Vagina (tissue), 2 donors: ENCODE results near the gene FHIT. TPM values are rescaled to one million over a fixed set of nuclear protein-coding genes. Genes with fewer than 3 reads are reported as not detected.

Source experiments
- DNase-seq, 2 donors: peaks; one replicate each; pipeline ENCODE4 v3.0.0-alpha.2; 2017; ENCODE audit errors: extremely low spot score in 2 of 2
- H3K27ac ChIP-seq: fragments of 200-600 bp; sonication (generic); one replicate; pipeline ENCODE4 v1.5.1; 2019
- H3K27me3 ChIP-seq: fragments of 200-600 bp; sonication (generic); one replicate; pipeline ENCODE4 v1.5.1; 2019
- H3K36me3 ChIP-seq, 2 donors: fragments of 200-600 bp; sonication (generic); one replicate each; pipeline ENCODE4 v1.5.1; 2017 to 2019
- H3K4me1 ChIP-seq: fragments of 200-600 bp; sonication (generic); one replicate; pipeline ENCODE4 v1.5.1; 2019
- H3K4me3 ChIP-seq, 2 donors: fragments of 200-600 bp; sonication (generic); 1 replicate in 1 of 2; 2 replicates in 1 of 2; pipeline ENCODE4 v1.5.1; 2016 to 2019
- H3K9me3 ChIP-seq: fragments of 200-600 bp; sonication (generic); one replicate; pipeline ENCODE4 v1.5.1; 2019
- POLR2A ChIP-seq, 2 donors: fragments of 450-650 bp; IDR thresholded peaks; one replicate each; pipeline ENCODE4 v1.6.1; 2017; ENCODE audit warnings: antibody characterized with exemption in 2 of 2, mild to moderate bottlenecking in 2 of 2, moderate library complexity in 2 of 2
- POLR2AphosphoS5 ChIP-seq, 2 donors: sonication (generic); formaldehyde crosslinking; IDR thresholded peaks; one replicate each; pipeline ENCODE4 v1.9.0; 2017; ENCODE audit warnings: antibody characterized with exemption in 2 of 2, mild to moderate bottlenecking in 2 of 2, low read depth in 1 of 2; ENCODE audit not compliant: insufficient read depth in 1 of 2
- intact Hi-C: fragments of 100-400 bp; cut with DNase I; formaldehyde crosslinking; loops from one replicate; pipeline ENCODE4 v1.15.1; 2023
- total RNA-seq: library from RNA; depleted of rRNA; stranded (reverse); fragments of >200 nt; gene quantifications from one replicate; pipeline ENCODE4 v1.2.3, GENCODE V29; 2016
- TF ChIP-seq, protein P1 (sequence below), 3 experiments: fragments of 450-650 bp in 2 of 3; fragments of 200-600 bp in 1 of 3; sonication (generic) in 1 of 3; IDR thresholded peaks; one replicate each; pipeline ENCODE4 v1.5.1; 2017 to 2019; ENCODE audit warnings: antibody characterized with exemption in 3 of 3, mild to moderate bottlenecking in 2 of 3, moderate library complexity in 2 of 3

The FHIT gene
- total RNA-seq, 1 donor from 2014 or later = 7.9 TPM

DNA sequence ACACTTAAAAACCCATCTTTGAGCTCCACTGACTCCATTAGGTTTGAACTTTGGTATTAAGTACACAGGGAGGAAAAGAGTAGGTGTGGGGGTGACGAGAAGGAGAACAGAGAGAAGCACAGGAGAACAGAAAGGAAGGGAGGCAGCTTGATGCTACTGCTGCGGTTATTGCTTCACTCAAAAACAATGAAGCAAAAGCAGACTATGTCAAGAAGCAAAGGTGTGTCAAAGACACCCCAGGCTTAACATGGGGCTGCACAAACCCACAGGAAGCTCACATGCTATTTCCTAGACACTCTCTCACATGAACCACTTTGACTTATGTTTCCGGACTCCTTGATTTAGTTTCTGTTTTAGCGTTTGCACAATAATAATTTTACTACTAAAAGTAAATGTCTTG is 1240.5 kb downstream of the FHIT start:
- no peak for DNase-seq
- peaks cover 9% of the 10 kb centered on the region for H3K4me1 ChIP-seq

DNA sequence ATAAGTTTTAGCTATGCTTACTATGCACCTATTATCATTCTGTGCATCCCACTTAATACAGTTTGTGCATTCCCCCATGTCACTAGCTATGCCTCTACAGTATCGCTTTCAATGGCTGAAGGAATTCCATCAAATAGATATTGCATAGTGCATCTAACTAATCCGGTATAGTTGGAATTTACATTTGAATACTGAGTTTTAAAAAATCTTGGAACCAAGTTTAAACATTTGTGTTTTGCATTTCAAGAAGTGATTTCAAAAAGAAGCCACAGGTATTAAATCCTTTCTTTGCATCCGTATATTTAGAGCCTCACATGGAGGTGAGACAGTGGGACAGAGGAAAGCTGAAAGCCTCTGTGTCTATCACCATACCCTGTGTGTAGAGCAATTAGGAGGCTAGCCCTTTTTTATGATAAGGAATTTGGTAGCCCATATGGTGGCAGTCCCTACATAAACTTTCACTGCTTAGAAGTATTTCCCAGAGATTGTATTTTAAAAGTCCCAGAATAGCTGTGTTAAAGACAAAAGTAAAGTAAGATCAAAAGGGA is 1241.2 kb downstream of the FHIT start:
- Histone ChIP-seq H3K9me3 (no peaks in the 10 kb centered on the region), H3K36me3 (no peaks in the 10 kb centered on the region), H3K4me3 (no peak overlapping the region), H3K4me1 (peaks cover 9% of the 10 kb centered on the region), H3K27ac (no peak overlapping the region), H3K27me3 (no peaks in the 10 kb centered on the region)
- TF ChIP-seq, protein P1, sequence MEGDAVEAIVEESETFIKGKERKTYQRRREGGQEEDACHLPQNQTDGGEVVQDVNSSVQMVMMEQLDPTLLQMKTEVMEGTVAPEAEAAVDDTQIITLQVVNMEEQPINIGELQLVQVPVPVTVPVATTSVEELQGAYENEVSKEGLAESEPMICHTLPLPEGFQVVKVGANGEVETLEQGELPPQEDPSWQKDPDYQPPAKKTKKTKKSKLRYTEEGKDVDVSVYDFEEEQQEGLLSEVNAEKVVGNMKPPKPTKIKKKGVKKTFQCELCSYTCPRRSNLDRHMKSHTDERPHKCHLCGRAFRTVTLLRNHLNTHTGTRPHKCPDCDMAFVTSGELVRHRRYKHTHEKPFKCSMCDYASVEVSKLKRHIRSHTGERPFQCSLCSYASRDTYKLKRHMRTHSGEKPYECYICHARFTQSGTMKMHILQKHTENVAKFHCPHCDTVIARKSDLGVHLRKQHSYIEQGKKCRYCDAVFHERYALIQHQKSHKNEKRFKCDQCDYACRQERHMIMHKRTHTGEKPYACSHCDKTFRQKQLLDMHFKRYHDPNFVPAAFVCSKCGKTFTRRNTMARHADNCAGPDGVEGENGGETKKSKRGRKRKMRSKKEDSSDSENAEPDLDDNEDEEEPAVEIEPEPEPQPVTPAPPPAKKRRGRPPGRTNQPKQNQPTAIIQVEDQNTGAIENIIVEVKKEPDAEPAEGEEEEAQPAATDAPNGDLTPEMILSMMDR (IDR thresholded peaks at IDR 0.05) = no peak
- TF ChIP-seq POLR2AphosphoS5 (IDR thresholded peaks at IDR 0.05; ENCODE audit: insufficient read depth in 1 of 2, low read depth in 1 of 2) = no peak
- TF ChIP-seq POLR2A (IDR thresholded peaks at IDR 0.05) = no peak
- intact Hi-C loops = no loop called here
- no peak for DNase-seq

More for the DNA sequence above, 1240.5 kb downstream of the FHIT start:
- Histone ChIP-seq H3K36me3 (no peaks in the 10 kb centered on the region), H3K27ac (no peak overlapping the region), H3K27me3 (no peaks in the 10 kb centered on the region), H3K4me3 (peak overlapping the region in 1 of 2 donors; percentile 2), H3K9me3 (no peaks in the 10 kb centered on the region)
- intact Hi-C loops = no loop called here
- TF ChIP-seq, protein P1 (IDR thresholded peaks at IDR 0.05) = no peak
- TF ChIP-seq POLR2A (IDR thresholded peaks at IDR 0.05) = no peak
- no peak for TF ChIP-seq POLR2AphosphoS5 (IDR thresholded peaks at IDR 0.05; ENCODE audit: insufficient read depth in 1 of 2, low read depth in 1 of 2)

DNA sequence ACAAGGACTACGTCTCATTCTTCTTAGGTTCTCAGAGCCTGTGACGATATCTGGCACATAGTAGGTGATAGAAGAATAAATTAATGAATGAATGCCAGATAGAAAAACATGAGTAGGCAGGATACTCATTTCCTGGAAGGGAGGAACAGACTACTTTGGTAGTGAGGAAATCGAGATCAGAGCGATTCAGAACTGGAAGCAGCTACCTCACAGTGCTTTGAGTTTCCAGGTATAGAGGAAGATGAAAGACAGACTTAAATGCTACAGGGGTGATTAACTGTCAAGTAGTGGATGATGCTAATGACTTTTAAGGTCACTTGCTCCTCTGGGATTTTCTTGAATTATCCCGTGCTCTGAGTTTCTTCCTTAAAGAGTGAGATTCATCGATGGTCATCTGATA is 1249.9 kb downstream of the FHIT start:
- TF ChIP-seq, protein P1 (IDR thresholded peaks at IDR 0.05) = no peak
- TF ChIP-seq POLR2AphosphoS5 (IDR thresholded peaks at IDR 0.05; ENCODE audit: insufficient read depth in 1 of 2, low read depth in 1 of 2) = no peak
- no peak for TF ChIP-seq POLR2A (IDR thresholded peaks at IDR 0.05)
- Histone ChIP-seq H3K36me3 (no peaks in the 10 kb centered on the region), H3K4me1 (no peaks in the 10 kb centered on the region), H3K9me3 (no peaks in the 10 kb centered on the region), H3K27me3 (no peaks in the 10 kb centered on the region), H3K27ac (no peak overlapping the region), H3K4me3 (no peak overlapping the region)
- no peak for DNase-seq
- intact Hi-C loops = no loop called here

DNA sequence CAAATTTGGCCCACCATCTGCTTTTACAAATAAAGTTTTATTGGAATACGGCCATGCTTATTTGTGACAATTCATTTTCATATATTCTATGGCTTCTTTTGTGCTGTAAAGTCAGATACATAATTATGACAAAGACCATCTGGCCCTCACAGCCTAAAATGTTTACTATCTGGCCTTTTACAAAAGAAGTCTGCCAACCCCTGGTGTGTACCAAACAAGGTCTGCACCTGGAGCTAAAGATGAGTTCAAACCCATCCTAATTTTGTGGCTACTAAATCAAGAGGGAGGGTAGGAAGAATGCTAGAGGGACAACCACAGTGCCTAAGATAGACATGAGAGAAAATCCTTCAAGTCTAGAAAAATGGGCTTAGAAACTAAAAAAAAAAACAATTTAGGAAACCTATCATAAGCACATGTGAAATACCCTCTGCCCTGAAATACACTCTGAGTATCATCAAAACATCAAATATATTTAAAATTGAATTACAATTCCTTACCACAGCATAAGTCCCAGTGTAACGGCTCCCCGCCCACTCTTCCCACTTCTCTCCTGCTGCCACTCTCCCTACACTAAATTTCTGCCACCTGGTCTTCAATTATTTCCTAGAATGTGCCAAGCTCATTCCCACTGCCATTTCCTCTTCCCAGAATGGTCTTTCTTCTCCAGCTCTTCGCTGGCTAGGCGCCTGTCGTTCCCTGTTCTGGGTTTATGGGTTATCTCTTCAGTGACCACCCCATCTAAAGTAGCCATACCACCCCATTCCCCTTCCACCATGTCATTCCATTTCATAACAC is 1250.7 kb downstream of the FHIT start:
- Histone ChIP-seq H3K27me3 (no peaks in the 10 kb centered on the region), H3K9me3 (no peaks in the 10 kb centered on the region), H3K4me1 (no peaks in the 10 kb centered on the region), H3K36me3 (no peaks in the 10 kb centered on the region), H3K27ac (no peak overlapping the region), H3K4me3 (no peak overlapping the region)
- intact Hi-C loops = no loop called here
- no peak for DNase-seq
- TF ChIP-seq POLR2AphosphoS5 (IDR thresholded peaks at IDR 0.05; ENCODE audit: insufficient read depth in 1 of 2, low read depth in 1 of 2) (no peak), POLR2A (IDR thresholded peaks at IDR 0.05) (no peak)
- TF ChIP-seq, protein P1 (IDR thresholded peaks at IDR 0.05) = no peak

DNA sequence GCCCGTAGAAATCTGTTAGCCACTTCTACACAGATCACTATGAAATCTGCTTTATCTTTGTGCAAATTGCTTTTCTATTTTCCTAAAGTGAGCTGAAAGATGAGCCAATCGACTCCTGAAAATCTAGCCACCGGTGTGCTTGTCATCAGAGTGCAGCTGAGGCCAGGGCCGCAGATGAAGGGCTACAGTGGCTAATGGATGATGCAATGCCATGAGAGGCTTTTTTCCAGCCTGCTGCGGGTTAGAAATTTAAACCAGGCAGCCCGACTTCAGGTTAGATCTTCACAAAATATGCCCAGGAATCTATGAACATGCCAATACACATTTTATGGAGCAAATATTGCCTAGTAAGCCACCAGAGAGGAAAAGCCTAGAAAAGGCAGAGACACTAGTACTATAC is 1253.2 kb downstream of the FHIT start:
- H3K27me3 ChIP-seq = no peaks in the 10 kb centered on the region
- no peak overlapping the region for H3K27ac ChIP-seq
- DNase-seq = no peak
- H3K4me3 ChIP-seq = no peak overlapping the region
- H3K9me3 ChIP-seq = no peaks in the 10 kb centered on the region
- no peaks in the 10 kb centered on the region for H3K36me3 ChIP-seq
- TF ChIP-seq POLR2AphosphoS5 (IDR thresholded peaks at IDR 0.05; ENCODE audit: insufficient read depth in 1 of 2, low read depth in 1 of 2) (no peak), POLR2A (IDR thresholded peaks at IDR 0.05) (no peak)
- TF ChIP-seq, protein P1 (IDR thresholded peaks at IDR 0.05) = no peak
- H3K4me1 ChIP-seq = no peaks in the 10 kb centered on the region
- intact Hi-C loops = no loop called here
